ENCODE measurements around the gene SLC44A4. TPM values are rescaled to one million over a fixed set of nuclear protein-coding genes. Genes with fewer than 3 reads are reported as not detected.
"Not testable (repeated sequence)": the region's sequence is repeated elsewhere in the genome, so short reads cannot be mapped to it uniquely, and the experiment has no call there.

SLC44A4 gene
- total RNA-seq, 1 donor from 2014 or later: not detected

DNA sequence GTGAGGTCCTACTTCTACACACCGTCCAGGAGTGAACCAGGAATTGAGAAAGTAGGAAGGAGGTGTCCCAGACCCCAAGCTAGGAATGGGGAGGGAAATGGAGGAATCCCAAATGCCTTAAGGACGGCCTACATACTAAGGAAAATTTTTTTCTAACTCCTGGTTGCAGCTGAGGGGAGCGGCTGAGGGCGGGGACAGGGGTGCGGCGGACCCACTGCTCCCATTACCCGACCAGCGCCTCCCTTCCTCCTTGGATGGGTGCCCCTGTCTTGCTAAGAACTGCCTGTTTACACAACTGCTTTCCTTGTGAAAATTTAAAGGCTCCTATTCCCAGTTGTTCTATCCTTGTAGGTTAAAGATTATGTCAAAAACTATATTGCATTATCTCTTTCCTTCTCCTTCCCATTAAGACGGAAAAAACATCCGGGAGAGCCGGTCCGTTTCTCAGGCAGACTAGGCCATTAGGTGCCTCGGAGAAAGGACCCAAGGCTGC is 52.0 kb downstream of the SLC44A4 start:
- H3K9me3 ChIP-seq: no peaks in the 10 kb centered on the region
- DNase-seq (ENCODE audit: low spot score in 2 of 2): peak in 1 of 2 donors; percentile 94
- peak overlapping the region; percentile 91 to 93 for H3K27ac ChIP-seq
- no peaks in the 10 kb centered on the region for H3K27me3 ChIP-seq
- no peaks in the 10 kb centered on the region for H3K36me3 ChIP-seq
- H3K4me3 ChIP-seq: peak overlapping the region; percentile 3 to 90
- TF ChIP-seq, protein P1, sequence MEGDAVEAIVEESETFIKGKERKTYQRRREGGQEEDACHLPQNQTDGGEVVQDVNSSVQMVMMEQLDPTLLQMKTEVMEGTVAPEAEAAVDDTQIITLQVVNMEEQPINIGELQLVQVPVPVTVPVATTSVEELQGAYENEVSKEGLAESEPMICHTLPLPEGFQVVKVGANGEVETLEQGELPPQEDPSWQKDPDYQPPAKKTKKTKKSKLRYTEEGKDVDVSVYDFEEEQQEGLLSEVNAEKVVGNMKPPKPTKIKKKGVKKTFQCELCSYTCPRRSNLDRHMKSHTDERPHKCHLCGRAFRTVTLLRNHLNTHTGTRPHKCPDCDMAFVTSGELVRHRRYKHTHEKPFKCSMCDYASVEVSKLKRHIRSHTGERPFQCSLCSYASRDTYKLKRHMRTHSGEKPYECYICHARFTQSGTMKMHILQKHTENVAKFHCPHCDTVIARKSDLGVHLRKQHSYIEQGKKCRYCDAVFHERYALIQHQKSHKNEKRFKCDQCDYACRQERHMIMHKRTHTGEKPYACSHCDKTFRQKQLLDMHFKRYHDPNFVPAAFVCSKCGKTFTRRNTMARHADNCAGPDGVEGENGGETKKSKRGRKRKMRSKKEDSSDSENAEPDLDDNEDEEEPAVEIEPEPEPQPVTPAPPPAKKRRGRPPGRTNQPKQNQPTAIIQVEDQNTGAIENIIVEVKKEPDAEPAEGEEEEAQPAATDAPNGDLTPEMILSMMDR (IDR thresholded peaks at IDR 0.05): no peak
- peaks cover 19 to 34% of the 10 kb centered on the region in 2 donors for H3K4me1 ChIP-seq
- intact Hi-C loops (cut with DNase I): loop anchor here (2.0 kb wide), 2 partner anchors 30 to 92 kb away; no protein-coding TSS in a partner anchor

DNA sequence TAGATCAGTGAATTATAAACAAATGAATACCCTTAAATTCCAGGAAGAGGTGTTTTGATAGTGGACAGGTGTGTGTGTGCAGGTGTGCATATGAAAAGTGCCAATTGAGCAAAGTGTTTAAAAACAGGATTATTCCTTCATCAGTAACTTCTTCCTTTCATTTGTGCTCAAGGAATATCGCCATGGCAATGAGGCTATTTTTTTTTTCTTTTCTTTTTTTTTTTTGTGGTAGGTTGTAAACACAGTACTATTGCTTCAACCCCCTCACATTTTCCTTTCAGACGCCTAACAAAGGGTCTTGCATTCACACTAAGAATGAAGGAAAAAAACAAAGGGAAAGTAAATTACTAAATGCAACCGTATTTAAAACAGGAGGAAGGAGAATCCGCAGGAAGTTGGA is 53.2 kb downstream of the SLC44A4 start:
- DNase-seq (ENCODE audit: low spot score in 2 of 2): no peak
- no peaks in the 10 kb centered on the region for H3K27me3 ChIP-seq
- TF ChIP-seq, protein P1 (IDR thresholded peaks at IDR 0.05): no peak
- intact Hi-C loops (cut with DNase I): no loop called here
- H3K27ac ChIP-seq: peak overlapping the region; percentile 93 to 96
- H3K4me1 ChIP-seq: peaks cover 15 to 30% of the 10 kb centered on the region in 2 donors
- H3K9me3 ChIP-seq: no peaks in the 10 kb centered on the region
- H3K4me3 ChIP-seq: no peak overlapping the region
- no peaks in the 10 kb centered on the region for H3K36me3 ChIP-seq

DNA sequence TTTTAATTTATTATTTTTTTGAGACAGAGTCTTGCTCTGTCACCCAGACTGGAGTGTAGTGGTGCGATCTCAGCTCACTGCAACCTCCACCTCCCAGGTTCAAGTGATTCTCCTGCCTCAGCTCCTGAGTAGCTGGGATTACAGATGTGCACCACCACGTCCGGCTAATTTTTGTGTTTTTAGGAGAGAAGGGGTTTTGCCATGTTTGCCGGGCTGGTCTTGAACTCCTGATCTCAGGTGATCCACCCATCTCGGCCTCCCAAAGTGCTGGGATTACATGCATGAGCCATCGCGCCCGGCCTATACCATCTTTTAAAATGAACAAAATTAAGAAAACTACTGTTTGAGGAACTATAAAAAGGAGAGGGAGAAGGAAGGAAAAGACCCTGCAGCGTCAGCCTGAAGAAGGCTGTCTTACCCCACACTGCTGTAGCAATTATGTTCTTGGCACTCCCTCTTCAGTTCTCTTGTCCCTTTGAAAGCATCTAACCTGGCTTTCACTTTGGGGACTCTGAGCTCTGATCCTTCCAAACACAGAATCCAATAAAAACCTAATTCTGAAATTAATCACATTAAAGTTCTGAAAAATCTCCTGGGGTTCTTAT is 55.1 kb downstream of the SLC44A4 start:
- H3K4me3 ChIP-seq; H3K9me3 ChIP-seq; H3K27me3 ChIP-seq; DNase-seq (ENCODE audit: low spot score in 2 of 2); H3K36me3 ChIP-seq; intact Hi-C loops (cut with DNase I): not testable (repeated sequence)
- Histone ChIP-seq H3K4me1 (peaks cover 15 to 45% of the 10 kb centered on the region in 2 donors), H3K27ac (peak overlapping the region; percentile 96 to 99)

DNA sequence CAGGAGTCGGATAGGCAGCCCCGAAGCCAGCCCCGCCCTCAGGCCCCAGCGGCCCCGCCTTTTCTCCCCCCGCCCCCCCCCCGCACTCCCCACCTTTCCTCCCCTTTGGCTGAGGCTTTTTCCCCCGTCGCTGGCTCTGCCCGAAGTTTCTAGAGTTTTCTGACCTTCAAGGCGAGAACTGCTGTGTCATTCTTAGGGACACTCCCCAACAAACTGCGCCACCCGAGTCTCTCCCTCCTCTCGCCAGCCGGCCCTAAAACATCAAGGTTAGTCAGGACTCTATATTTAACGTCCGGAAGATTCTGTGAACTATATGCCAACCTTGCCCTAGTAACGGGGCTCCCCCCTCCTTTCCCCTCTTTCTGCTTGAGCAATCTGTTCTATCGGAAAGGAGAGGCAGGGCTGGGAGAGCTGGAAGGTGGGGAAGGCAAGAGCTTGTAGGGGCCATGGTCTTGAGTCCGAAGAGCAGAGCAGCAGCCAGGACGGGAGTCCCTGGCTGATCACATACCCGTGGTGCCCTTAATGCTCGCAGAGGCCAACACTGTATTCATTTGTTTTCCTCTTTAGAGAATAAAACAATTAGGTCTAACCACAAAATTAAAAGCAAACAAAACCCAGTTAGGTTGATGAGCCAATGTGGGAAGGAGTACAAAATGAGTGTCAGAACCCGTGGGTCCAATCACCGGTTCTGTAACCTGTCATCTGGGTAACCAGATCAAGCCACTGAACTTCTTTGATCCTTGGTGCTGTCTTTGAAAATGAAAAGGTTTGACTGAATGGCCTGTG is 56.6 kb downstream of the SLC44A4 start:
- intact Hi-C loops (cut with DNase I): no loop called here
- peak overlapping the region; percentile 69 to 75 for H3K4me3 ChIP-seq
- H3K27me3 ChIP-seq: no peaks in the 10 kb centered on the region
- no peaks in the 10 kb centered on the region for H3K9me3 ChIP-seq
- peak; percentile 83 to 97 for DNase-seq (ENCODE audit: low spot score in 2 of 2)
- peak overlapping the region; percentile 96 to 99 for H3K27ac ChIP-seq
- H3K36me3 ChIP-seq: no peaks in the 10 kb centered on the region
- H3K4me1 ChIP-seq: peaks cover 18 to 46% of the 10 kb centered on the region in 2 donors
- TF ChIP-seq, protein P1 (IDR thresholded peaks at IDR 0.05): no peak

DNA sequence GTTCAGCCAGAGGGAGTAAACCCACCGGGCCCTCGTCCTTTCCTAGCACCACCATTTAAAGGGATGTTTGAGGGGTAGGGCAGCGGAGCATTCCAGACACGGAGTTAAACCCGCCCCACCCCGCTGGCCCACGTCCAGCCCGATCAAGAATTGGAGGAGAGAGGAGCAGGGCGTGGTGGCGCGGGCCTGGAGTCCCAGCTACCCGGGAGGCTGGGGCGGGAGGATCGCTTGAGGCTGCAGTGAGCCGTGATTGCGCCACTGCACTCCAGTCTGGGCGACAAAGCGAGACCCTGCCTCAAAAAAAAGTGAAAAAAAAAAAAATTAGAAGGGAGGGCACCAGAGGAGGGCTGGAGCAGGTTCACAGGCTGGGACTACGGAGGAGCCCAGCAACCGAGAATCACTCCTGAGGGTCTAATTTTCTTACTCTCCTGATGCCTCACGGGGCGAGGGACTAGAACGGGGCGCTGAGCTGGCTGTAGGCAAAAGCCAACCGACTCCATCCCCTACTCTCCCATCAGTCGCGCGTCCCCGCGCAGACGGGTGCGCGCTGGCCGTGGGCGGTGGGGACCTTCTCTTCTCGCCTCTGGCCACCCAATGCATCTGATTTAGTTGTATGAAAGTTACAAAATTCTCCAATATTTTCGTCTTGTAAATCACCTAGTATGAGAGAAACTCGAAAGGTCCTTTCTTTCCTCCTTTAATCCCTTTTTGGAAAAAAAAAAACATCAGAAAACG is 57.3 kb downstream of the SLC44A4 start:
- Histone ChIP-seq H3K4me3 (peak overlapping the region; percentile 69 to 75), H3K27me3 (no peaks in the 10 kb centered on the region), H3K9me3 (no peaks in the 10 kb centered on the region), H3K4me1 (peaks cover 18 to 45% of the 10 kb centered on the region in 2 donors), H3K36me3 (no peaks in the 10 kb centered on the region), H3K27ac (peak overlapping the region; percentile 96 to 99)
- intact Hi-C loops (cut with DNase I): no loop called here
- TF ChIP-seq, protein P1 (IDR thresholded peaks at IDR 0.05): no peak
- DNase-seq (ENCODE audit: low spot score in 2 of 2): peak in 1 of 2 donors; percentile 84

DNA sequence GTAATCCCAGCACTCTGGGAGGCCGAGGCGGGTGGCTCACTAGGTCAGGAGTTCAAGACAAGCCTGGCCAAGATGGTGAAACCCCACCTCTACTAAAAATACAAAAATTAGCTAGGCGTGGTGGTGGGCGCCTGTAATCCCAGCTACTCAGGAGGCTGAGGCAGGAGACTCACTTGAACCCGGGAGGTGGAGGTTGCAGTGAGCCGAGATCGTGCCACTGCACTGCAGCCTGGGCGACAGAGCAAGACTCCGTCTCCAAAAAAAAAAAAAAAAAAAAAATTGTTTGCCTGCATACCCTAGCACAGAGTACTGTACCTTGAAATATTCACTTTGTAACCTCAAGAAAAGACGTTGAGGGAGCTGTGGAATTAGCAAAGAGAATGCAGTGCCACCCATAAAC is 58.4 kb downstream of the SLC44A4 start:
- H3K36me3 ChIP-seq; intact Hi-C loops (cut with DNase I); DNase-seq (ENCODE audit: low spot score in 2 of 2); H3K9me3 ChIP-seq; H3K27me3 ChIP-seq: not testable (repeated sequence)
- peak overlapping the region; percentile 96 to 99 for H3K27ac ChIP-seq
- H3K4me1 ChIP-seq: peaks cover 10 to 36% of the 10 kb centered on the region in 2 donors
- H3K4me3 ChIP-seq: peak overlapping the region in 1 of 2 donors; percentile 75
